Activated T-helper 17 cell treated with anti-CD3 and anti-CD28 coated beads, Interleukin-2, amount 50 U/mL, for 72 hours (primary cell): ENCODE data around the gene SPCS3. TPM values are rescaled to one million over a fixed set of nuclear protein-coding genes. Genes with fewer than 3 reads are reported as not detected.
"Not testable (repeated sequence)": the region's sequence is repeated elsewhere in the genome, so short reads cannot be mapped to it uniquely, and the experiment has no call there.

Experiments
- ATAC-seq: fragments of 150-1000 bp; cut with Tn5 transposase; replicated peaks from 2 replicates; pipeline ENCODE4 v1.10.0; 2021; ENCODE audit warnings: mild to moderate bottlenecking, moderate library complexity
- H3K27ac Mint-ChIP-seq: one replicate; pipeline ENCODE4 v1.8.0; 2022; ENCODE audit warnings: mixed read lengths
- H3K27me3 Mint-ChIP-seq: one replicate; pipeline ENCODE4 v1.8.0; 2022; ENCODE audit warnings: mixed read lengths
- H3K36me3 Mint-ChIP-seq: one replicate; pipeline ENCODE4 v1.8.0; 2022; ENCODE audit warnings: low read depth, mild to moderate bottlenecking, mixed read lengths
- H3K4me1 Mint-ChIP-seq: one replicate; pipeline ENCODE4 v1.8.0; 2022; ENCODE audit warnings: mixed read lengths
- H3K4me3 Mint-ChIP-seq: one replicate; pipeline ENCODE4 v1.8.0; 2022; ENCODE audit warnings: mild to moderate bottlenecking, mixed read lengths
- H3K9me3 Mint-ChIP-seq: one replicate; pipeline ENCODE4 v1.8.0; 2022; ENCODE audit warnings: mixed read lengths
- total RNA-seq, 2 donors: library from RNA; stranded (reverse); gene quantifications; one replicate each; pipeline ENCODE4 v1.2.3, GENCODE V29; 2022

SPCS3 gene
- total RNA-seq, 2 donors from 2014 or later, result 105 to 153 TPM

- Mint-ChIP-seq H3K4me3 (no peak overlapping the region), H3K36me3 (no peaks in the 10 kb centered on the region), H3K27ac (no peak overlapping the region), H3K4me1 (no peaks in the 10 kb centered on the region), H3K9me3 (no peaks in the 10 kb centered on the region), H3K27me3 (peaks cover 3% of the 10 kb centered on the region)
- no peak for ATAC-seq
Measured at GRCh38 chr4:176292920-176293319, 26.8 kb upstream of the SPCS3 start.

- H3K27ac Mint-ChIP-seq, result no peak overlapping the region
- H3K4me3 Mint-ChIP-seq, result no peak overlapping the region
- no peaks in the 10 kb centered on the region for H3K4me1 Mint-ChIP-seq
- no peak for ATAC-seq
- no peaks in the 10 kb centered on the region for H3K36me3 Mint-ChIP-seq
- no peaks in the 10 kb centered on the region for H3K27me3 Mint-ChIP-seq
- no peaks in the 10 kb centered on the region for H3K9me3 Mint-ChIP-seq
Measured at GRCh38 chr4:176293660-176294059, 26.1 kb upstream of the SPCS3 start.

GRCh38 chr4:176295907-176296306 is 23.9 kb upstream of the SPCS3 start:
- not testable (repeated sequence) for H3K27me3 Mint-ChIP-seq, ATAC-seq, H3K9me3 Mint-ChIP-seq, H3K4me1 Mint-ChIP-seq, H3K36me3 Mint-ChIP-seq, H3K27ac Mint-ChIP-seq, H3K4me3 Mint-ChIP-seq

GRCh38 chr4:176298664-176299063 is 21.1 kb upstream of the SPCS3 start:
- no peak overlapping the region for H3K27ac Mint-ChIP-seq
- H3K4me3 Mint-ChIP-seq, result no peak overlapping the region
- H3K4me1 Mint-ChIP-seq, result no peaks in the 10 kb centered on the region
- H3K27me3 Mint-ChIP-seq, result peaks cover 13% of the 10 kb centered on the region
- ATAC-seq, result no peak
- H3K36me3 Mint-ChIP-seq, result no peaks in the 10 kb centered on the region
- H3K9me3 Mint-ChIP-seq, result no peaks in the 10 kb centered on the region

- Mint-ChIP-seq H3K27ac (no peak overlapping the region), H3K4me3 (no peak overlapping the region), H3K4me1 (no peaks in the 10 kb centered on the region), H3K27me3 (peaks cover 20% of the 10 kb centered on the region), H3K9me3 (no peaks in the 10 kb centered on the region), H3K36me3 (no peaks in the 10 kb centered on the region)
- no peak for ATAC-seq
Measured at GRCh38 chr4:176300036-176300435, 19.7 kb upstream of the SPCS3 start.

- no peak for ATAC-seq
Measured at GRCh38 chr4:176300565-176300964, 19.2 kb upstream of the SPCS3 start.

GRCh38 chr4:176302283-176303275 is 17.2 kb upstream of the SPCS3 start:
- H3K9me3 Mint-ChIP-seq, result no peaks in the 10 kb centered on the region
- peaks cover 27% of the 10 kb centered on the region for H3K27me3 Mint-ChIP-seq
- no peak overlapping the region for H3K4me3 Mint-ChIP-seq
- no peak overlapping the region for H3K27ac Mint-ChIP-seq
- ATAC-seq, result no peak
- no peaks in the 10 kb centered on the region for H3K36me3 Mint-ChIP-seq
- H3K4me1 Mint-ChIP-seq, result no peaks in the 10 kb centered on the region

More at GRCh38 chr4:176300565-176300964, 19.2 kb upstream of the SPCS3 start:
- Mint-ChIP-seq H3K27ac (no peak overlapping the region), H3K9me3 (no peaks in the 10 kb centered on the region), H3K4me1 (no peaks in the 10 kb centered on the region), H3K27me3 (peaks cover 24% of the 10 kb centered on the region), H3K4me3 (no peak overlapping the region), H3K36me3 (no peaks in the 10 kb centered on the region)

- no peak for ATAC-seq
- H3K27ac Mint-ChIP-seq, result no peak overlapping the region
- peaks cover 27% of the 10 kb centered on the region for H3K27me3 Mint-ChIP-seq
- no peaks in the 10 kb centered on the region for H3K9me3 Mint-ChIP-seq
- no peaks in the 10 kb centered on the region for H3K4me1 Mint-ChIP-seq
- H3K36me3 Mint-ChIP-seq, result no peaks in the 10 kb centered on the region
- no peak overlapping the region for H3K4me3 Mint-ChIP-seq
Measured at GRCh38 chr4:176303938-176304337, 15.8 kb upstream of the SPCS3 start.

- Mint-ChIP-seq H3K27me3 (peaks cover 27% of the 10 kb centered on the region), H3K4me3 (no peak overlapping the region), H3K4me1 (no peaks in the 10 kb centered on the region), H3K27ac (no peak overlapping the region), H3K9me3 (no peaks in the 10 kb centered on the region), H3K36me3 (no peaks in the 10 kb centered on the region)
- no peak for ATAC-seq
Measured at GRCh38 chr4:176306837-176307665, 12.7 kb upstream of the SPCS3 start.

- no peaks in the 10 kb centered on the region for H3K4me1 Mint-ChIP-seq
- H3K27me3 Mint-ChIP-seq, result peaks cover 26% of the 10 kb centered on the region
- H3K27ac Mint-ChIP-seq, result no peak overlapping the region
- no peaks in the 10 kb centered on the region for H3K36me3 Mint-ChIP-seq
- no peaks in the 10 kb centered on the region for H3K9me3 Mint-ChIP-seq
- no peak for ATAC-seq
- no peak overlapping the region for H3K4me3 Mint-ChIP-seq
Measured at GRCh38 chr4:176307666-176307930, 12.2 kb upstream of the SPCS3 start.

- Mint-ChIP-seq H3K27me3 (peaks cover 19% of the 10 kb centered on the region), H3K9me3 (no peaks in the 10 kb centered on the region), H3K36me3 (no peaks in the 10 kb centered on the region), H3K4me3 (no peak overlapping the region), H3K27ac (no peak overlapping the region), H3K4me1 (no peaks in the 10 kb centered on the region)
- ATAC-seq, result no peak
Measured at GRCh38 chr4:176308441-176308840, 11.3 kb upstream of the SPCS3 start.

GRCh38 chr4:176309046-176309445 is 10.7 kb upstream of the SPCS3 start:
- H3K4me1 Mint-ChIP-seq, result no peaks in the 10 kb centered on the region
- no peak overlapping the region for H3K27ac Mint-ChIP-seq
- no peak overlapping the region for H3K4me3 Mint-ChIP-seq
- H3K9me3 Mint-ChIP-seq, result no peaks in the 10 kb centered on the region
- peaks cover 16% of the 10 kb centered on the region for H3K27me3 Mint-ChIP-seq
- H3K36me3 Mint-ChIP-seq, result no peaks in the 10 kb centered on the region
- ATAC-seq, result peak; percentile 56

- no peak for ATAC-seq
- H3K27me3 Mint-ChIP-seq, result peaks cover 10% of the 10 kb centered on the region
- H3K4me1 Mint-ChIP-seq, result no peaks in the 10 kb centered on the region
- H3K36me3 Mint-ChIP-seq, result no peaks in the 10 kb centered on the region
- H3K9me3 Mint-ChIP-seq, result no peaks in the 10 kb centered on the region
- H3K27ac Mint-ChIP-seq, result no peak overlapping the region
- no peak overlapping the region for H3K4me3 Mint-ChIP-seq
Measured at GRCh38 chr4:176309772-176310171, 10.0 kb upstream of the SPCS3 start.

GRCh38 chr4:176313596-176314336 is 6.0 kb upstream of the SPCS3 start:
- no peaks in the 10 kb centered on the region for H3K4me1 Mint-ChIP-seq
- peaks cover 3% of the 10 kb centered on the region for H3K27me3 Mint-ChIP-seq
- no peak for ATAC-seq
- no peaks in the 10 kb centered on the region for H3K36me3 Mint-ChIP-seq
- no peak overlapping the region for H3K27ac Mint-ChIP-seq
- no peak overlapping the region for H3K4me3 Mint-ChIP-seq
- no peaks in the 10 kb centered on the region for H3K9me3 Mint-ChIP-seq
